GM10266 (cell line): ENCODE data around the gene CTNNA2.

Experiments used
- DNase-seq: peaks from one replicate; pipeline ENCODE4 v3.0.0; 2012; ENCODE audit errors: extremely low spot score
- CTCF ChIP-seq: IDR thresholded peaks from 2 replicates; pipeline ENCODE4 v1.5.1; 2012; ENCODE audit warnings: mild to moderate bottlenecking, low read depth; ENCODE audit not compliant: control insufficient read depth, insufficient read depth; ENCODE audit errors: missing control alignments

The CTNNA2 gene

GRCh38 chr2:80624062-80624461 lies 1111.2 kb downstream of the CTNNA2 start:
- TF ChIP-seq CTCF: no peak
- DNase-seq: no peak

- no peak for TF ChIP-seq CTCF
Observed at GRCh38 chr2:80634590-80634989, 1121.7 kb downstream of the CTNNA2 start.

GRCh38 chr2:80638783-80639182 lies 1125.9 kb downstream of the CTNNA2 start:
- TF ChIP-seq CTCF: no peak
- DNase-seq: no peak

More at GRCh38 chr2:80634590-80634989, 1121.7 kb downstream of the CTNNA2 start:
- DNase-seq: no peak

GRCh38 chr2:80642465-80642864 lies 1129.6 kb downstream of the CTNNA2 start:
- no peak for TF ChIP-seq CTCF
- DNase-seq: no peak

GRCh38 chr2:80643598-80643997 lies 1130.7 kb downstream of the CTNNA2 start:
- TF ChIP-seq CTCF: no peak
- no peak for DNase-seq

GRCh38 chr2:80651435-80651834 lies 1138.6 kb downstream of the CTNNA2 start:
- no peak for TF ChIP-seq CTCF
- no peak for DNase-seq

- no peak for TF ChIP-seq CTCF
- DNase-seq: no peak
Observed at GRCh38 chr2:80655265-80655664, 1142.4 kb downstream of the CTNNA2 start.
